ENCODE measurements around the gene NPIPB2. TPM values are rescaled to one million over a fixed set of nuclear protein-coding genes. Genes with fewer than 3 reads are reported as not detected.

Gene NPIPB2
- total RNA-seq, 2 donors from 2014 or later, result 0.64 to 11.2 TPM

DNA sequence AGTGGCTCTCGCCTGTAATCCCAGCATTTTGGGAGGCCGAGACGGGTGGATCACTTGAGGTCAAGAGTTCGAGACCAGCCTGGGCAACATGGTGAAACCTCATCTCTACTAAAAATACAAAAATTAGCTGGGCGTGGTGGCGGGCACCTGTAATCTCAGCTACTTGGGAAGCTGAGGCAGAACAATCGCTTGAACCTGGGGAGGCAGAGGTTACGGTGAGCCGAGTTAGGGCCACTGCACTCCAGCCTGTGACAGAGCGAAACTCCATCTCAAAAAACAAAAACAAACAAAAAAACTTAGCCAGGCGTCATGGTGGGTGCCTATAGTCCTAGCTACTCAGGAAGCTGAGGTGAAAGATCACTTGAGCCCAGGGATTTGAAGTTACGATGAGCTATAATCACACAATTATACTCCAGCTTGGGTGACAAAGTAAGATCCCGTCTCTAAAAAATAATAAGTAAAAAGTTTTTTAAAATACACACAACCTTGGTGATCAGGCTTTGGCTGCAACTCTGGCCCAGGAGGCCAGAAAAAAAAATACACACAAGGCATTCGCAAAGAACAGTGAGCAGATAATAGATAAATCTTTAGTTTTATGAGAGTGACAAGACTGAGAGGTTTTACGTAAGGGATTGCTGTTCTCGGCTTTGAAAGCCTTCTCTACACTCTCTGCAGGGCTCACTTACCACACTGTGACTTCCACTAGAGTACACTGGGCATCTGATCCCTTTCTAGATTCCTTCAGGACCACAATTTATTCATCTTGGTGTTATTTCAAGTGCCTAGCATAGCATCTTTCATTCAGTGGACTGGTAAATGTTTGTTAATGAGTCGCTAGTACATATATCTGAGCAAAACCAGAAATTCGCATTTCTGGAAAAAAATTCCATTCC lies 31.9 kb downstream of the NPIPB2 start:
- TF ChIP-seq, protein P1, sequence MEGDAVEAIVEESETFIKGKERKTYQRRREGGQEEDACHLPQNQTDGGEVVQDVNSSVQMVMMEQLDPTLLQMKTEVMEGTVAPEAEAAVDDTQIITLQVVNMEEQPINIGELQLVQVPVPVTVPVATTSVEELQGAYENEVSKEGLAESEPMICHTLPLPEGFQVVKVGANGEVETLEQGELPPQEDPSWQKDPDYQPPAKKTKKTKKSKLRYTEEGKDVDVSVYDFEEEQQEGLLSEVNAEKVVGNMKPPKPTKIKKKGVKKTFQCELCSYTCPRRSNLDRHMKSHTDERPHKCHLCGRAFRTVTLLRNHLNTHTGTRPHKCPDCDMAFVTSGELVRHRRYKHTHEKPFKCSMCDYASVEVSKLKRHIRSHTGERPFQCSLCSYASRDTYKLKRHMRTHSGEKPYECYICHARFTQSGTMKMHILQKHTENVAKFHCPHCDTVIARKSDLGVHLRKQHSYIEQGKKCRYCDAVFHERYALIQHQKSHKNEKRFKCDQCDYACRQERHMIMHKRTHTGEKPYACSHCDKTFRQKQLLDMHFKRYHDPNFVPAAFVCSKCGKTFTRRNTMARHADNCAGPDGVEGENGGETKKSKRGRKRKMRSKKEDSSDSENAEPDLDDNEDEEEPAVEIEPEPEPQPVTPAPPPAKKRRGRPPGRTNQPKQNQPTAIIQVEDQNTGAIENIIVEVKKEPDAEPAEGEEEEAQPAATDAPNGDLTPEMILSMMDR (IDR thresholded peaks at IDR 0.05), result no peak
- peak; percentile 50 for TF ChIP-seq POLR2AphosphoS5 (IDR thresholded peaks at IDR 0.05)
- H3K4me1 ChIP-seq (replicated peaks), result peaks cover 2% of the 10 kb centered on the region

GRCh38 chr16:11907160-11907970 lies 34.5 kb downstream of the NPIPB2 start:
- 91% methylated on average over 8 of the region's 8 CpGs for WGBS
- no peak overlapping the region for H3K27ac ChIP-seq
- no peaks in the 10 kb centered on the region for H3K9me3 ChIP-seq
- peaks cover 2% of the 10 kb centered on the region for H3K4me1 ChIP-seq (replicated peaks)
- H3K4me3 ChIP-seq, result no peak overlapping the region
- TF ChIP-seq, protein P1 (IDR thresholded peaks at IDR 0.05), result no peak
- TF ChIP-seq POLR2A (IDR thresholded peaks at IDR 0.05) (no peak), POLR2AphosphoS5 (IDR thresholded peaks at IDR 0.05) (no peak)
- no peaks in the 10 kb centered on the region for H3K27me3 ChIP-seq (replicated peaks; ENCODE audit: insufficient read depth)
- no peaks in the 10 kb centered on the region for H3K36me3 ChIP-seq
- intact Hi-C loops (cut with DNase I), result no loop called here
- DNase-seq (ENCODE audit: low spot score), result no peak

More for the DNA sequence above, 31.9 kb downstream of the NPIPB2 start:
- no peak for DNase-seq (ENCODE audit: low spot score)
- Histone ChIP-seq H3K9me3 (no peaks in the 10 kb centered on the region), H3K4me3 (no peak overlapping the region), H3K36me3 (no peaks in the 10 kb centered on the region), H3K27me3 (replicated peaks; ENCODE audit: insufficient read depth) (no peaks in the 10 kb centered on the region), H3K27ac (peak overlapping the region; percentile 54 to 62)
- 57% methylated on average over 18 of the region's 18 CpGs for WGBS
- intact Hi-C loops (cut with DNase I), result loop anchor here (10.0 kb wide), 2 partner anchors 965 to 1165 kb away; partner anchors contain the start of genes CLEC16A, DEXI and NUBP1

DNA sequence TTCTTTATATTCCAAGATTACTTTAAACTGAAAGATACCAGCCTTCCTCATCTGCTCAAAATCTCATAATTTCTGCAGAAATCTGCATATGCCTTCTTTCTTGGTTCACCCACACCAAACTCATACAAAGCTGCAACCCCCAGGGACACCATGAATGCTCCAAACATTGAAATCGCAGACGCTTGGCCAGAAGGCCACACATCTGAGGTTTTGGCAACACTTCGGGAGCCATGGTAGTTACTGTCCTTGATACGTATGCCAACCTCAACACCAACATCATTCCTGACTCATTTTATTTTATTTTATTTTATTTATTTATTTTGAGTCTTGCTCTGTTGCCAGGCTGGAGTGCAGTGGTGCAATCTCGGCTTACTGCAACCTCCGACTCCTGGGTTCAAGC lies 37.9 kb downstream of the NPIPB2 start:
- no peak overlapping the region for H3K27ac ChIP-seq
- DNase-seq (ENCODE audit: low spot score), result no peak
- H3K4me1 ChIP-seq (replicated peaks), result no peaks in the 10 kb centered on the region
- TF ChIP-seq, protein P1 (IDR thresholded peaks at IDR 0.05), result no peak
- TF ChIP-seq POLR2AphosphoS5 (IDR thresholded peaks at IDR 0.05) (no peak), POLR2A (IDR thresholded peaks at IDR 0.05) (no peak)
- H3K36me3 ChIP-seq, result no peaks in the 10 kb centered on the region
- intact Hi-C loops (cut with DNase I), result no loop called here
- no peaks in the 10 kb centered on the region for H3K9me3 ChIP-seq
- 93% methylated on average over 6 of the region's 6 CpGs for WGBS
- no peak overlapping the region for H3K4me3 ChIP-seq
- no peaks in the 10 kb centered on the region for H3K27me3 ChIP-seq (replicated peaks; ENCODE audit: insufficient read depth)

DNA sequence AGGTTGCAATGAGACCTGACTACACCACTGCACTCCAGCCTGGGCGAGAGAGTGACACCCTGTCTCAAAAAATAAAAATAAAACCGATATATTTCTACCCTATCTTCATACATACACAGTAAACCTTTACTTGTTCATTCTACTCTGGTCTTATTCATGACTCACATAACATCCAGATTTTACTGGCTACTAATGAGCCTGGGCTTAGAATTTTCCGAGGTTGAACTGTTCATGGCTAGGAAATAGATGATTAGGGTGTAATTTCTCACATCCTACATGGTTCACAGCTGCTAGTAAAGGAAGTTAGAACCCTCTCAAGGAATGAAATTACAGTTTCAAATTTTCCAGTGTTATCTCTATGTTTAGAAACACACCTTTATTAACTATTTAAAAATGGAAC lies 40.8 kb downstream of the NPIPB2 start:
- Histone ChIP-seq H3K4me1 (replicated peaks) (no peaks in the 10 kb centered on the region), H3K27ac (no peak overlapping the region), H3K4me3 (no peak overlapping the region), H3K27me3 (replicated peaks; ENCODE audit: insufficient read depth) (no peaks in the 10 kb centered on the region), H3K36me3 (no peaks in the 10 kb centered on the region), H3K9me3 (no peaks in the 10 kb centered on the region)
- TF ChIP-seq POLR2AphosphoS5 (IDR thresholded peaks at IDR 0.05) (no peak), POLR2A (IDR thresholded peaks at IDR 0.05) (no peak)
- TF ChIP-seq, protein P1 (IDR thresholded peaks at IDR 0.05), result no peak
- intact Hi-C loops (cut with DNase I), result no loop called here
- 75% methylated on average over 3 of the region's 3 CpGs for WGBS
- no peak for DNase-seq (ENCODE audit: low spot score)
